NT2/D1 (cell line): Measurements from ENCODE around the gene BTRC.

Experiments
- DNase-seq: peaks from one replicate; pipeline ENCODE4 v3.0.0-alpha.2; 2011; ENCODE audit warnings: low read depth, low spot score
- H3K27me3 ChIP-seq: 2 replicates; pipeline ENCODE4 v1.6.0; 2011; ENCODE audit warnings: mild to moderate bottlenecking; ENCODE audit not compliant: insufficient read length, insufficient read depth
- H3K36me3 ChIP-seq: 2 replicates; pipeline ENCODE4 v1.6.1; 2011; ENCODE audit warnings: mild to moderate bottlenecking, low read length, mixed read lengths; ENCODE audit not compliant: insufficient read depth, insufficient read length
- H3K4me1 ChIP-seq: 2 replicates; pipeline ENCODE4 v1.5.1; 2011; ENCODE audit not compliant: insufficient read depth, insufficient read length
- H3K4me3 ChIP-seq: 2 replicates; pipeline ENCODE4 v1.5.1; 2011; ENCODE audit warnings: low read depth; ENCODE audit not compliant: insufficient read length
- H3K9ac ChIP-seq: 2 replicates; pipeline ENCODE4 v1.6.0; 2011; ENCODE audit warnings: low read depth; ENCODE audit not compliant: insufficient read length
- H3K9me3 ChIP-seq: 2 replicates; pipeline ENCODE4 v1.5.1; 2011; ENCODE audit warnings: mild to moderate bottlenecking, low read length; ENCODE audit not compliant: insufficient read depth
- SUZ12 ChIP-seq: IDR thresholded peaks from 2 replicates; pipeline ENCODE4 v1.6.1; 2011; ENCODE audit not compliant: insufficient read length, insufficient read depth; ENCODE audit errors: extremely low read depth
- YY1 ChIP-seq: IDR thresholded peaks from 2 replicates; pipeline ENCODE4 v1.6.1; 2011; ENCODE audit not compliant: insufficient read length, insufficient read depth
- ZNF274 ChIP-seq: IDR thresholded peaks from 2 replicates; pipeline ENCODE4 v1.6.1; 2011; ENCODE audit warnings: mild to moderate bottlenecking, low read depth, low read length

Gene BTRC

DNA sequence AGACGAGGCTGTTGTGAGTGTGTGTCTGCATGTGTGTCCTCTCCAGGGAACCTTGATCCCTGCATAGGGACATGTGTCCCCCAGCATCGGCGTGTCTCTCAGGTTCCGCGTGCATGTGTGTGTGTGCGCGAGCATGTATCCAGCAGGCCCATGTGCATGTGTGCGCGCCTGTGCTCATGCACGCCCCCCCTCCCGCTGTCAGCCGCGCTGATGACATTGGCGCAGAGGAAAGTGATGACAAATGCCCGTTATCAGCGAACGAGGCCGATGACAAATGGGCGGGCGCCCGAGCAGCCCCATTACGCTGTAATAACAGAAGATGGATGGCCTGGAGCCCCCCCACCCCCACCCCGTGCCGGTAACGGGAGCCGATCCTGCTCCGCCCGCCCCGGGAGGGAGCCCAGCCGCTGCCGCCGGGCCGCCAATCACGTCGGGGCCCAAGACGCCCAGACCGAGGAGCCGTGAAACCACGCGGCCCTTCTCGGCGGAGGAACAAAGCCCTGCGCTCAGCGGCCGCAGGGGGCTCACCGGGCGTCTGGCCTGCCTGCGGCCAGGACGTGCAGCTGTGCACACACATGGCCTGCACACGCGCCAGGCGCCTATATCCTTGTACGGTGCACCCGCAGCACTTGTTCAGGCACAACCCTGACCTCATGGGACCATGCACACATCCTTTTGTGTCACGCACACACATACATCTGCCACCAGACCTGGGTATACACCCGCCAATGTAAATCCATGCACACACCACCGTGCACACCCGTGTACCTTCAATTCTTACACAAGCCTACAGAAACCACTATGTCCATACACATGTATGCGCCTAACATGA lies 212.6 kb downstream of the BTRC start:
- no peak overlapping the region for H3K4me3 ChIP-seq
- DNase-seq, result no peak
- H3K4me1 ChIP-seq, result no peaks in the 10 kb centered on the region
- H3K27me3 ChIP-seq, result peaks cover 30% of the 10 kb centered on the region
- no peak for TF ChIP-seq ZNF274
- H3K36me3 ChIP-seq, result no peaks in the 10 kb centered on the region
- H3K9me3 ChIP-seq, result no peaks in the 10 kb centered on the region
- no peak overlapping the region for H3K9ac ChIP-seq

GRCh38 chr10:101567165-101568006 lies 213.4 kb downstream of the BTRC start:
- no peaks in the 10 kb centered on the region for H3K4me1 ChIP-seq
- peaks cover 37% of the 10 kb centered on the region for H3K27me3 ChIP-seq
- H3K9ac ChIP-seq, result no peak overlapping the region
- TF ChIP-seq SUZ12 (no peak), ZNF274 (no peak), YY1 (no peak)
- DNase-seq, result no peak
- no peaks in the 10 kb centered on the region for H3K9me3 ChIP-seq
- H3K4me3 ChIP-seq, result no peak overlapping the region
- H3K36me3 ChIP-seq, result no peaks in the 10 kb centered on the region

DNA sequence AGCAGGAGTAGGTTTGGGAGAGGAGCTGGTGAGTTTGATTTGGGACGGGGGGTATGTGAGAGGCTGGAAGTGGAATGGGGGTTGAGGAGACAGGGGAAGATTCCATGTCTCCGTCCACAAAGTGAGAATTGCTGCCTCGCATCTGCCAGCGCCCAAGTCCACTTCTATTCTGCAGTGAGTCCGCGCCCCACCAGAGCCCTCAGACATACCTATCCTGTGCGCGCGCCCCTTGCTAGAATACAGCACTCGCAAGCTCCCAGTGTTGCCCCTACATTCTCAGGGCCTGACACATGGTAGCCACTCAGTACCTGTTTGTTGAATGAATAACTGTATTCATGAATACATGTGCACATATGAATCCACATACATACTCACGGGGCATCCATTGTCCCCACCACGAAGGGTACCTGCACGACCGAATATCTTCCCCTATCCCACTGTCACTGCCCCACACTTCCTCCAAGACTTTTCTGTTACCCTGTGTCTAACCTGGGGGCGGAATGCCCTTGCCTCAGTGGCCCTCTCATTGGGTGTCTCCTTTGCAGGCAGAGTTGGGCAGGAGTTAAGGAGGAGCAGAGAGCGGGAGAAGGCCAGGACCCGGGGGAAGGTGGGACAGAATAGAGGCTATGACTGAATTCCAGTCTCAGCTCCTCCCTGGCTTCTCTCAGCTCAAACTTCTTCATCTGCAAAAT lies 214.2 kb downstream of the BTRC start:
- DNase-seq, result no peak
- Histone ChIP-seq H3K27me3 (peaks cover 44% of the 10 kb centered on the region), H3K36me3 (no peaks in the 10 kb centered on the region), H3K4me1 (no peaks in the 10 kb centered on the region), H3K9ac (no peak overlapping the region), H3K9me3 (no peaks in the 10 kb centered on the region), H3K4me3 (no peak overlapping the region)
- no peak for TF ChIP-seq ZNF274

- Histone ChIP-seq H3K4me1 (no peaks in the 10 kb centered on the region), H3K9me3 (no peaks in the 10 kb centered on the region), H3K36me3 (no peaks in the 10 kb centered on the region), H3K9ac (peak overlapping the region; percentile 64), H3K4me3 (peak overlapping the region; percentile 65), H3K27me3 (peaks cover 44% of the 10 kb centered on the region)
- TF ChIP-seq ZNF274 (no peak), YY1 (no peak), SUZ12 (no peak)
- DNase-seq, result no peak
Measured at GRCh38 chr10:101569323-101569621, 215.3 kb downstream of the BTRC start.

- Histone ChIP-seq H3K4me3 (peak overlapping the region; percentile 65), H3K27me3 (peaks cover 44% of the 10 kb centered on the region), H3K4me1 (no peaks in the 10 kb centered on the region), H3K36me3 (no peaks in the 10 kb centered on the region), H3K9ac (peak overlapping the region; percentile 64), H3K9me3 (no peaks in the 10 kb centered on the region)
- TF ChIP-seq YY1 (no peak), ZNF274 (no peak), SUZ12 (no peak)
- DNase-seq, result no peak
Measured at GRCh38 chr10:101569622-101570427, 215.9 kb downstream of the BTRC start.

DNA sequence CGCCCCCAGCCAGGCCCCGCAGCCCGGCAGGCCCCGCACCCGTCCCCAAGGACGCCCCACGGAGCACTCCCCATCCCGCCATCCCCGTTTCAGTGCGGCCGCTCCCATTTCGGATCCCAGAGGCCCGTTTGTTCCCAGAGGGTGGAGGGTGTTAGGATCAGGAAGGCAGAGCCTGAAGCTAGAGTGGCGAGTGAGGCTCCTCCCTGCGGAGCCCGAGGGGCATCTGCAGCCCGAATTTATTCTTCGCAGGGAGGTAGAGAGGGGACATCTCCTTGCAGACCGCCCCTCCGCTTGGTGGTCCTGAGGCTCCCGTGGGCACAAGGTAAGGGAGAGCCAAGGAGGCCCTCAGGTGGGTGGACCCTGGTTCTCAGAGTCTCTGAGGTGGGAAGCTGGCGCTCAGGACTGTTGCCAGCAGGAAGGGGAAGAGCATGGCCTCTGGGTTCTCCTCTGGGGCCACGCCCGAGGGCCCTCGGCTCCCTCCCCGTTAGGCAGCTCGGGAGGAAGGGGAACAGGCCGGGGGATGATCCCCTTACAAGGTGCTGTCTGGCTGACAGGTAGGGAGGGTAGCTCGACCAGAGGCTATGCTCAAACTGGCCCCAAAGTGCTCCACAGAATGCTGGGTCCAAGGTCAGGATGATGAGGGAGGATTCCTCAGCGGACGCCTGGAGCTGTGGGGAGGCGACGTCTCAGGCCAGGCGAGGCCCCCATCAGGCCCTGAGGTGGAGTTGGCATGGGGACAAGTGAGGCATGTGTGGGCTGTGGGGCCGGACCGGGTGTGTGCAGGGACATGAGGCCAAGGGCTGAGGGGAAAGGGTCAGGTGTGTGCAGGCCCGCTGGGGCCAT lies 216.7 kb downstream of the BTRC start:
- H3K4me3 ChIP-seq, result peak overlapping the region; percentile 47
- no peaks in the 10 kb centered on the region for H3K9me3 ChIP-seq
- DNase-seq, result no peak
- TF ChIP-seq YY1, result no peak
- TF ChIP-seq ZNF274, result no peak
- TF ChIP-seq SUZ12, result no peak
- H3K36me3 ChIP-seq, result no peaks in the 10 kb centered on the region
- no peaks in the 10 kb centered on the region for H3K4me1 ChIP-seq
- peak overlapping the region; percentile 79 for H3K9ac ChIP-seq
- peaks cover 44% of the 10 kb centered on the region for H3K27me3 ChIP-seq
